ENCODE data around the gene PRR12. TPM values are rescaled to one million over a fixed set of nuclear protein-coding genes. Genes with fewer than 3 reads are reported as not detected.

Gene PRR12
- total RNA-seq, 1 donor, result 3.0 TPM

GRCh38 chr19:49658139-49658517 is 67.1 kb downstream of the PRR12 start:
- H3K4me3 ChIP-seq (ENCODE audit: low read depth, low read length), result no peak overlapping the region
- DNase-seq (ENCODE audit: low read depth), result no peak
- TF ChIP-seq, protein P1, sequence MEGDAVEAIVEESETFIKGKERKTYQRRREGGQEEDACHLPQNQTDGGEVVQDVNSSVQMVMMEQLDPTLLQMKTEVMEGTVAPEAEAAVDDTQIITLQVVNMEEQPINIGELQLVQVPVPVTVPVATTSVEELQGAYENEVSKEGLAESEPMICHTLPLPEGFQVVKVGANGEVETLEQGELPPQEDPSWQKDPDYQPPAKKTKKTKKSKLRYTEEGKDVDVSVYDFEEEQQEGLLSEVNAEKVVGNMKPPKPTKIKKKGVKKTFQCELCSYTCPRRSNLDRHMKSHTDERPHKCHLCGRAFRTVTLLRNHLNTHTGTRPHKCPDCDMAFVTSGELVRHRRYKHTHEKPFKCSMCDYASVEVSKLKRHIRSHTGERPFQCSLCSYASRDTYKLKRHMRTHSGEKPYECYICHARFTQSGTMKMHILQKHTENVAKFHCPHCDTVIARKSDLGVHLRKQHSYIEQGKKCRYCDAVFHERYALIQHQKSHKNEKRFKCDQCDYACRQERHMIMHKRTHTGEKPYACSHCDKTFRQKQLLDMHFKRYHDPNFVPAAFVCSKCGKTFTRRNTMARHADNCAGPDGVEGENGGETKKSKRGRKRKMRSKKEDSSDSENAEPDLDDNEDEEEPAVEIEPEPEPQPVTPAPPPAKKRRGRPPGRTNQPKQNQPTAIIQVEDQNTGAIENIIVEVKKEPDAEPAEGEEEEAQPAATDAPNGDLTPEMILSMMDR (IDR thresholded peaks at IDR 0.05; ENCODE audit: insufficient read depth, low read depth, low read length), result no peak

GRCh38 chr19:49658566-49659442 is 67.8 kb downstream of the PRR12 start:
- DNase-seq (ENCODE audit: low read depth), result no peak
- TF ChIP-seq, protein P1 (IDR thresholded peaks at IDR 0.05; ENCODE audit: insufficient read depth, low read depth, low read length), result no peak
- no peak overlapping the region for H3K4me3 ChIP-seq (ENCODE audit: low read depth, low read length)

DNA sequence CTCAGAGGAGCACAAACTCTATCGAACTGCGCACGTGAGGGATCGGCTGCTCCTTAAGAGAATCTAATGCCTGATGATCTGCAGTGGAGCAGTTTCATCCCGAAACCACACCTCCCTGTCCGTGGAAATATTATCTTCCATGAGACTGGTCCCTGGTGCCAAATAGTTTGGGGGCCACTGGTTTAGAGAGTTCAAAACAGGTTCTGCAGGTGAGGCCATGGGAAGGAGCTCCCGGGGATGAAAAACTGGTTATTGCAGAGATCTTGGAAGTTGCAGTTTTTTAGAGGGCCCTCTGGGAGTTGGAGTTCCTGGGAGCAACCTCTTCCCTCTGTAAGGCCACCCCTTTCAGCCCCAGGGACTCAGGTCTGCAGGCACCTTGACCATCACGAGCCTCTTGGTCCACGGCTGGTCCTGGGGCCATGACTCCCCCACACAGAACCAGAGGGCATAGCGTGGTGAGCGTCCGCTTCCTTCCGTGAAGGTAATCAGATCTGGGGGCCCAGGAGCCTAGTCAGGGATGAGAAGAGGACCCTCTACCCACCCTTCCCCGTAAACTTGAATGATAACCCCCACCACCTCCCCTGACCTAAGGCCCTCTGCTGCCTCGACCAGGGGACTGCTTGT is 69.5 kb downstream of the PRR12 start:
- no peak overlapping the region for H3K4me3 ChIP-seq (ENCODE audit: low read depth, low read length)
- no peak for DNase-seq (ENCODE audit: low read depth)
- TF ChIP-seq, protein P1 (IDR thresholded peaks at IDR 0.05; ENCODE audit: insufficient read depth, low read depth, low read length), result no peak

DNA sequence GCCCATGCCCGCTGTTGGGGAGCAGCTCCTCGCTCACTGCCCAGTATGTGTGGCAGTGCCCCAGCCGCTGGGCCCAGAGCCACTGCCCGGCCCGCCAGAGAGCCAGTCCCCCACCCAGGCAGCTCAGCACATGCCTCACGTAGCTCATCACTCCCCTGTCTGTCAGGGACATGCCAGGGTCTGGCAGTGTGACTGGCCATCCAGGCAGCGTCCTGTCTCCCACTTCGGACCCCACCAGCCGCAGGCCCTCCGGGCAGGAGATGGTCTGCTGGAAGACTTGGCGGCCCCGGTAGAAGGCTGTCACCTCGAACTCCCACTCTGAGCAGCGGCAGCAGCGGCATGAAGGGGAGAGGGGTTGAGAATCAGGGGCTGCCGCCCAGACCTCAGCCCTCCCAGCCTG is 71.0 kb downstream of the PRR12 start:
- TF ChIP-seq, protein P1 (IDR thresholded peaks at IDR 0.05; ENCODE audit: insufficient read depth, low read depth, low read length), result no peak
- H3K4me3 ChIP-seq (ENCODE audit: low read depth, low read length), result no peak overlapping the region
- no peak for DNase-seq (ENCODE audit: low read depth)

DNA sequence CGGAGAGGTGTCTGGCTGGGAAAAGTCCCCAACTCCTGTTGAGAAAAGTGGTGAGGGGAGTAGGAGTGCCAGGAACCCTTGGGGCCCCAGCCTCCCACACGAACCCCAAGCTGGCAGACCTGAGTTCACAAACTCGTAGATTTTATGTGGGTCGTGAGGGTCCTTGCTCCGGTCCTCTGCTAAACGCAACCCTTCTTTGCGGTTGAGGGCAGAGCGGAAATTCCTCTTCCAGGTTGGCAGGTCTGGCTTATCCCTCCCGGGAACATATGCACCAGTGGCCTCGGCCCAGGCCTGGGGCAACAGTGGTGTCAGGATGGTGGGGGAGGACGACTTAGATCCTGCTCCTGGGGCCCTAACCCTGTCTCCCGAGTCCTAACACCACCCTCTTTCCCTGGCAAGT is 72.2 kb downstream of the PRR12 start:
- DNase-seq (ENCODE audit: low read depth), result no peak
- TF ChIP-seq, protein P1 (IDR thresholded peaks at IDR 0.05; ENCODE audit: insufficient read depth, low read depth, low read length), result no peak
- no peak overlapping the region for H3K4me3 ChIP-seq (ENCODE audit: low read depth, low read length)

DNA sequence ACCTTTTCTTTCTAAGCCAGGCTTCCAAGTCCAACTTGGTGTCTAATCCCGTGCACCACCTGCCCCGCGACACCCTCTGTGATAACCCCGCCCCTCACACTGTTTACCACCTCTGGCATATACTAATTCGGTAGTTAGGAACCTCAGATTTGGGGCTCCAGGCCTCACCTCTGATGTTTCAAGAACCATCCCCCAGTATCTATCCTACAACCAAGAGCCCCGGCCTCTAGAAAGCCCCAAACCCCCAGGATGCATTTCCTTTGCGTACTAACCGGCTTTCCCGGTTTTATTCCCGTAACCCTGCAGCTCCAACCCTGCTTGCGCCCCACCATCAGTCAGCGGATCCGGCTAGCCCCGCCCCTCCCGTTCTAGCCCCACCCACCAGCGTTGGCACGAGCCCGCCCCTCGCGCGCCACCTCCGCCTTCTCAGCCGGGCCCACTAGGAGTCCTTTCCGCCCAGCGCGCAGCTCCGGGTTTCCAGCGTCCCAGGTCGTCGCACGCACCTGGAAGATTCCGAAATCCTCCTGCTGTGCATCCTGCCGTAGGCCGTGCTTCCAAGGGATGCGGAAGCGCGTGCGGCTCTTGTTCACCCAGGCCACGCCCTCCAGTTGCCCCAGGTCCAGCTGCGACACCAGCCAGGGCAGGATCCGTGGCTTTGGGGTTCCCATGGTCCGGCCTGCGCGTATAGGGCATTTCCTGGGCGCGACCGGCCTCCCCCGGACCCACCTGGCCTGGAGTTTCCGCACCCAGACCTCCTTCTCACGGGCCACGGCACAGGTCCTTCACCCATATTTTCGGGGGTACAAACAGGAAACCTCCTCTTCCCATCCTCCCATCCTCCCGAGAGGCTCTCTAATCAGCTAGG is 73.4 kb downstream of the PRR12 start:
- DNase-seq (ENCODE audit: low read depth), result peak; percentile 79
- TF ChIP-seq, protein P1 (IDR thresholded peaks at IDR 0.05; ENCODE audit: insufficient read depth, low read depth, low read length), result peak; percentile 5
- H3K4me3 ChIP-seq (ENCODE audit: low read depth, low read length), result peak overlapping the region; percentile 95
